Measurements from ENCODE around the gene IPO13.

IPO13 gene, protein sequence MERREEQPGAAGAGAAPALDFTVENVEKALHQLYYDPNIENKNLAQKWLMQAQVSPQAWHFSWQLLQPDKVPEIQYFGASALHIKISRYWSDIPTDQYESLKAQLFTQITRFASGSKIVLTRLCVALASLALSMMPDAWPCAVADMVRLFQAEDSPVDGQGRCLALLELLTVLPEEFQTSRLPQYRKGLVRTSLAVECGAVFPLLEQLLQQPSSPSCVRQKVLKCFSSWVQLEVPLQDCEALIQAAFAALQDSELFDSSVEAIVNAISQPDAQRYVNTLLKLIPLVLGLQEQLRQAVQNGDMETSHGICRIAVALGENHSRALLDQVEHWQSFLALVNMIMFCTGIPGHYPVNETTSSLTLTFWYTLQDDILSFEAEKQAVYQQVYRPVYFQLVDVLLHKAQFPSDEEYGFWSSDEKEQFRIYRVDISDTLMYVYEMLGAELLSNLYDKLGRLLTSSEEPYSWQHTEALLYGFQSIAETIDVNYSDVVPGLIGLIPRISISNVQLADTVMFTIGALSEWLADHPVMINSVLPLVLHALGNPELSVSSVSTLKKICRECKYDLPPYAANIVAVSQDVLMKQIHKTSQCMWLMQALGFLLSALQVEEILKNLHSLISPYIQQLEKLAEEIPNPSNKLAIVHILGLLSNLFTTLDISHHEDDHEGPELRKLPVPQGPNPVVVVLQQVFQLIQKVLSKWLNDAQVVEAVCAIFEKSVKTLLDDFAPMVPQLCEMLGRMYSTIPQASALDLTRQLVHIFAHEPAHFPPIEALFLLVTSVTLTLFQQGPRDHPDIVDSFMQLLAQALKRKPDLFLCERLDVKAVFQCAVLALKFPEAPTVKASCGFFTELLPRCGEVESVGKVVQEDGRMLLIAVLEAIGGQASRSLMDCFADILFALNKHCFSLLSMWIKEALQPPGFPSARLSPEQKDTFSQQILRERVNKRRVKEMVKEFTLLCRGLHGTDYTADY

DNA sequence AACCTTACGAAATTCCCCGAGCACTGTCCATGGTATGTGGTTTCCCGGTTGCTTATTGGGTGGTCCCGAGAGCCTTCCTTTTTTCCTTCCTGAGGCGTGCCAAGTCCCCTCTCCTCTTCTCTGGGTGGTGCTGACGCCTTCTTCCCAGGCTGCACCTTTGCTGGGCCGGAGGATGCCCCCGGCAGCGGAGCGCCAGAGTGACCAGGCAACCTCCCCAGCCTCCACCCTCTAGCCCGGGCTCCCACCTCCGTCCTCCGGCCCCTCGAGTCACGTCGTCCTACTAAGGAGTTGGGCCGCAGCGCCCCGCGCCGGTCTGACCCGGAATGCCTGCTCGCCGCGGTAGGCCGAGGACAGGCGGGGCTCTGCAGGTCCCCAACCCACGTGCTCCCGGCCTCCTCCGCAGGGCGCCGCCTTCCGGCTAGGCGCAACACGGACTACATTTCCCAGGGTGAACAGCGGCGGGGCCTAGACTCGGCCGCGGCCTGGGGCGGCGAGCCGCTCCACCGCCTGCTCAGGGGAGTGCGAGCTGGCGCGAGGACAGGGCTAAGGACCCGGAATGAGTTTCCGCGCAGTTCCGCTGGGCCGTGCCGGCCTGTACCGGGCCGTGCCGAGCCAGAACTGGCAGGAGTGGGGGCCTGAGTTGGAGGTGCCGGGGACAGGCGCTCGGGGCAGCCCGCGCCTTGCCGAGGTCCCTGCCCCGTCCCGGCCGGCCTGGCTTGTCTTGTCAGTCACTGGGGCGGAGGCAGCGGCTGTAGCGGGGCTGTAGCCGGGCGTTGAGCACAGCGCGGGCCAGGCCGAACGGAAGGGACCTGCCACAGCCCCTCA is at the start of gene IPO13:
Gene IPO13, plus strand, starts transcription at position 715 of the 825 bp plus-strand sequence. CDS start 651 bp downstream, outside the sequence.
- DNase-seq, result peak; percentile 95 to 100 (median 97)
- intact Hi-C loops (cut with DNase I), result loop anchor here (2.0 to 10.0 kb wide), 2 partner anchors 28 to 88 kb away; partner anchors contain the start of genes ATP6V0B and SLC6A9

DNA sequence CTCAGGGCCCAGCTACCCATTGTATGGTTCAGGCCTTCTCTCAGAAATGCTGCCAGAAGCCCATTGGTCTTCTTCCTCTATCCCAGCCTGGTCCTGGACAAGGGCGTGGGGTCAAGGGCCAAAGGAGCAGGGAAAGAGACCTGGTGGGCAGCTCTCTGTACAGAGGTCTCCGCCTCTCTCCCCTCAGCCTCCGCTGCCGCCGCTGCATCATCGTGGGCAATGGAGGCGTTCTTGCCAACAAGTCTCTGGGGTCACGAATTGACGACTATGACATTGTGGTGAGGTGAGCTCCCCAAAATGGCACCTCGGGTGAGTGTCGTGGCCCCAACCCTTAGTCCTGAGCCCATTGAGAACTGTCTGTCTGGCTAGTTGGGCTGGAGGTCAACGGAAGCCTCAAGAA is 47.8 kb upstream of the IPO13 start:
- DNase-seq, result no peak
- intact Hi-C loops (cut with DNase I), result no loop called here

DNA sequence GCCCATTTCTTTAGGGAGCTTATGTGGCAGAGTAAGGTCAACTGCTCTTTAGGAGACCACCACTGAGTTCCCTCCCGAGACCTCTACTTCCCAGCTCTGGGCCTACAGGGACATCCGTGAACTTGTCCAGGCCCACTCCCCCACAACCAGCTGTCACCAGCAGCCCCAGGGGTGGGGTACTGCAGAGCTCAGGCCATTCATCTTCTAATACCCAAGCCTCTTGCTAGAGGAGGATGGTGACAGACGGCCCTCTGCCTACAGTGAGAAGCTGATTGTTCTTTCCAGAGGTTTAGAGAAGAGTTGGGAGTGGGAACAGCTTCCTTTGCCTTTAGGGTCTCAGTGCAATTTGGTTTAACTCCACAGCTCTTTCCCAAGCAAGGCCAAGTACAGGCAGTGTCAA is 46.4 kb upstream of the IPO13 start:
- no peak for DNase-seq
- intact Hi-C loops (cut with DNase I), result loop anchor here (10.0 kb wide), 1 partner anchor 796 kb away; no protein-coding TSS in a partner anchor

DNA sequence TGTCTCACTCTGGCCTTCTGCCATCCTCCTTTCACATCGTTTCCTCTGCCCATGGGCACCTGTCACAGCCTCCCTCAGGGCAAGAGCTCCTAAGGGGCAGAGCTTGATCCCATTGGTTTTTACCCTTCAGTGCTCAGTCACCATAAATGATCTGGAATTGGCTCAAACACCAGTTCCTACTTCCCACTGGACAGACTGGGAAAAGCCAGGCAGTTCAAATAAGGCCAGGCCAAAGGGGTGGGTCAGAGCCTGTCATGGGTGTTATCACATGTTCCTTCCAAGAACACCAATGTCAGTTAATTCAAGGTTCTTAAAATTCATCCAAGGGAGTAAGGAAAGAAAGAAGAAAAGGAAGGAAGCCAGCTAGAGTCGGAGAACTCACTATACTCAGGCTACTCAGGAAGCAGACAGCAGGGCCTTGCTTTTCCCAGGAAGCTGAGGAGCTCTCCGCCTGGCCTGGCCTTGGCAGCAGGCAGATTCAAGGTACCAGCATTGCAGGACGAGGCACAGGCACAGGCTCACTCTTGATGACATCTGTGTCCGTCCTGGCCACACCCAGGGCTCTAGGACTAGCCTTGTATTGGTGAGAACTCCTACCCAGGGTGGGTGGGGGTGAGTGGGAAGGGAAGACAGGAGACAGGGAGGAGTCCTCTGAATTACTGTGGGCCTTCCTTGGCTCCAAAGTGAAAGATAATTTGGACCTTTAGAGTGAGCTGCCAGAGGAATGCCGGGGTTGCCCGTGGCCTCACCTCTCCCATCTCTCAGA is 45.4 kb upstream of the IPO13 start:
- DNase-seq, result no peak
- intact Hi-C loops (cut with DNase I), result loop anchor here (10.0 kb wide), 1 partner anchor 797 kb away; no protein-coding TSS in a partner anchor

DNA sequence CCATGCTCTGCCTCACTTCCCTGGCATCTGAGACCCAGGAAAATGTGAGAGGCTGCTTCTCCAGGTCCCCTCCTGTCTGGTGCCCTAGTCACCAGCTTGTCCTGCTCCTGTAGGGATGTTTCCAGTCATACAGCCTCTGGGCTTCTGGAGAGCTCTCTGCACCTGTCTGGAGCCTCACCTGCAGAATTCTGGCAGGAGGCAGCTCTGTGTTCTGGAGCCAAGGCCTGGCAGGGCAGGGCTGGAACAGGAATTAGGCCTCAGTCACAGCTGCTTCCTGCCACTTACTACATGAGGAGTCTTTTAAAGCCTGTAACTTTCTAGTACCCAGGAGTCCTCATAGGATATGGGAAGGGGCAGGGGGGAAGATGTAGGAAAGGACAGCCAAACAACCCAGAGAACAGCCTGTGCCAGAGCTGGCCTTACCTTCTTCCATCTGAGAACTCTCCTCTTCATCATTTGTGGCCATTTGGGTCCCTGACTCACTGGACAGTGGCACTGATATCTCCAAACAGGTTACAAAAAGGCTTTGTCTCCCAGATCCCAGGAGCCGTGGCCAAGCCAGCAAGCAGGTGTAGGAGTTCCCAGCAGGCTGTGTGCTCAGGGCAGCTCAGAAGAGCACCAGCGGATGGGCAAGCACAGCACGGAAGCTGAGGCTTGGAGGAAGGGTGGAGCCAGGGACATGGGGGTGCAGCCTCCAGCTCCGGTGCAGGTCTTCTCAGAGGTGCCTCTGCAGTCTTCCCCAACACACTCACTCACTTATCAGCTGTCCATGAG is 44.5 kb upstream of the IPO13 start:
- no peak for DNase-seq
- intact Hi-C loops (cut with DNase I), result loop anchor here (10.0 kb wide), 1 partner anchor 797 kb away; no protein-coding TSS in a partner anchor

DNA sequence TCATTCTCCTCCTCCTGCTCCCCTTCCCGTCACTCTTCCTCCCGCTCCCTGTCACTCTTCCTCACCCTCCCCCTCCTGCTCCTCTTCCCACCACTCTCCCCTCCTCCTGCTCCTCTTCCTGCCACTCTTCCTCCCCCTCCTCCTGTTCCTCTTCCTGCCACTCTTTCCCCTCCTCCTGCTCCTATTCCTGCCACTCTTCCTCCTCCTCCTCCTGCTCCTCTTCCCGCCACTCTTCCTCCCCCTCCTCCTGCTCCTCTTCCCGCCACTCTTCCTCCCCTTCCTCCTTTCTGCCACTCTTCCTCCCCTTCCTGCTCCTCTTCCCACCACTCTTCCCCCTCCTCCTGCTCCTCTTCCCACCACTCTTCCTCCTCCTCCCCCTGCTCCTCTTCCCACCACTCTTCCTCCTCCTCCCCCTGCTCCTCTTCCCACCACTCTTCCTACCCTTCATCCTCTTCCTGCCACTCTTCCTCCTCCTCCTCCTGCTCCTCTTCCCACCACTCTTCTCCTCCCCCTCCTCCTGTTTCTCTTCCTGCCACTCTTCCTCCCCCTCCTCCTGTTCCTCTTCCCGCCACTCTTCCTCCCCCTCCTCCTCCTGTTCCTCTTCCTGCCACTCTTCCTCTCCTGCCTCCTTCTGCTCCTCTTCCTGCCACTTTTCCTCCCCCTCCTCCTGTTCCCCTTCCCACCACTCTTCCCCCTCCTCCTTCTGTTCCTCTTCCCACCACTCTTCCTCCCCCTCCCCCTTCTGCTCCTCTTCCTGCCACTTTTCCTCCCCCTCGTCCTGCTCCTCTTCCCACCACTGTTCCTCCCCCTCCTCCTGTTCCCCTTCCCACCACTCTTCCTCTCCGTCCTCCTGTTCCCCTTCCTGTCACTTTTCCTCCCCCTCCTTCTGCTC is 41.8 kb upstream of the IPO13 start:
- intact Hi-C loops (cut with DNase I), result loop anchor here (10.0 kb wide), 1 partner anchor 800 kb away; no protein-coding TSS in a partner anchor
- no peak for DNase-seq

DNA sequence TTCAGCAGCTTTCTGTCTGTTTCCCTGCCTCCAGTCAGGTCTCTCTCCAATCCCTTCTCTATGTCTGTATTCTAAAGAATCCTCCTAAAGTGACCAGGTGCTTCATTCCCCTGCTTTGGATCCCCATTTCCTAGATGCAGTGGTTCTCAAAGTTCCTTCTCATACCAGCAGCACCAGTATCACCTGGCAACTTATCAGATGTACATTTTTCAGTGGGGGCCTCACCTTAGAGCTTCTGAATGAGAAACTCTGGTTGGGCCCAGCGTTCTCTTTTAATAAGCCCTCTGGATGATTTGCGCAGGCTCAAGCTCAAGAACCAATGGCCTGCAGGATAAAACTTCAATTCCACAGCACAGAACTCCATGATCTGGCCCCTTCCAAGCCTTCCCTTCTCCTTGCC is 38.5 kb upstream of the IPO13 start:
- no peak for DNase-seq
- intact Hi-C loops (cut with DNase I), result loop anchor here (10.0 kb wide), 1 partner anchor 803 kb away; no protein-coding TSS in a partner anchor

DNA sequence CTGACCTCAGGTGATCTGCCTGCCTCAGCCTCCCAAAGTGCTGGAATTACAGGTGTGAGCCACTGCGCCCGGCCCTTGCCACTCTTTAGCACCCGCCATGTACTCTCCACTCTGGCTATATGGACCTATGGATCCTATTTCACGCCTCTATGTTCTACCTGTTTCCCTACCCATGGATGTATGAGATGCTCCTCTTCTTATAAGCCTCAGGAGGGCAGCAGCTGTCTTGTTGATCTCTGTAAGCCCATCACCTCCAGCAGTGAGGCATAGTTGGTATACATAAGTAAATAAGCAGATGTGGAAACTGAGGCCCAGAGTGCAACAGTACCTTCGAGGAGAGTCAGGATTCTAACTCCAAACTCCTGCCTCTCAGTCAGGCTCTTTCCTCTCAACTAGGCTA is 37.9 kb upstream of the IPO13 start:
- intact Hi-C loops (cut with DNase I), result loop anchor here (10.0 kb wide), 1 partner anchor 804 kb away; no protein-coding TSS in a partner anchor
- DNase-seq, result no peak

DNA sequence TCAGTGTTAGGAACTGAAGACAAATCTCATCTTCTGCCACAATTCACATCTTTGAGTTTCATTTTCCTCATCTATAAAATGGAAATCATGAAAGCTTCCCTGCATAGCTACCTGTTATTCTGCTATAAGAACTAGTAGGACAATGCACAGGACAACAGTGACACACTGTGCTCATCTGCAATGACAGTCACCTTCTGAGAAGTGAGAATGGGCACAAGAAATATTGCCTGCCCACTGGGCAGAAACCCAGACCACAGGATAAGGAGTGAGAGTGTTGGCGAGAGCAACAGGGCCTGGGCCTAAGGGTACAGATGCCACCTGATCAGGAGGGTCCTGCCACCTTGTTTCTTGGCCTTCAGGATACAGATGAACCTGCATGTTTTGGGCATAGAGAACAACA is 36.4 kb upstream of the IPO13 start:
- no peak for DNase-seq
- intact Hi-C loops (cut with DNase I), result no loop called here

DNA sequence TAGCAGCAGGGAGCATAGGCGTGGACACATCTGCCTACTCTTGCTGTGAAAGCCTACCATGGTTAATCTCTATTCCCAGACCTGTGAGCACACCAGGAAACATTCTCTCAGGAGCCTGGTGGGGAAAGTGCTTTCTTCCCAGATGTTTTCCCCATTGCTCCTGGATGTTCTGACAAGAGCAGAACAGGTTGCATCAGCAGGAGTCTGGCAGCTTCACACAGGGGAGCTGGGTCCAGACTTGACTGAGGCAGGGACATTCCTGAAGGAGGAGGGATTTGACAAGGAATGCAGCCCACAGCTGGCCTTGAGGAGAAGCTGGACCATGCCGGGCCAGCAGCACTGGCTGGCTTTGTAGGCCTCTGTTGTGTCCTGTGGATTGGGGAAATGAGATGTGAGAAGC is 34.1 kb upstream of the IPO13 start:
- DNase-seq, result no peak
- intact Hi-C loops (cut with DNase I), result no loop called here

DNA sequence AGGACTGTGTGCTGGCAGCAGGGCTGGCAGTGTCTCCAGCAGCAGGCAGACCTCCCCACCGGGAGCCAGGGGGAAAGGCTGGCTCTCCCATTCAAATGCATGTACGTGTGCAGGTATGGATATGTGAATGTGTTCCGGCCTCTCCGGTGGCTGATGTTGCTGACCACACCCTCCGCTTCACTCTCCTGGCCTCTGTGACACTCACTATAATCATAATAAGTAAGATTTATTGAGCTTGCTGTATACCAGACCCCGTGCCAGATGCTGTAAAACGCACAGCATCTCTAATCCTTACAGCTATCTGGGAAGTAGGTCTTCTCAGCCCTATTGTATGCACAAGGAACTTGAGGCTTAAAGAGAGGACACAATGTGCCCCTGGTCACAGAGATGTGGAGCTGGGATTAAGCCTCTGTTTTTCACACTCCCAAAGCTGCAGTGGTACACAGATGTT is 33.7 kb upstream of the IPO13 start:
- intact Hi-C loops (cut with DNase I), result no loop called here
- no peak for DNase-seq

DNA sequence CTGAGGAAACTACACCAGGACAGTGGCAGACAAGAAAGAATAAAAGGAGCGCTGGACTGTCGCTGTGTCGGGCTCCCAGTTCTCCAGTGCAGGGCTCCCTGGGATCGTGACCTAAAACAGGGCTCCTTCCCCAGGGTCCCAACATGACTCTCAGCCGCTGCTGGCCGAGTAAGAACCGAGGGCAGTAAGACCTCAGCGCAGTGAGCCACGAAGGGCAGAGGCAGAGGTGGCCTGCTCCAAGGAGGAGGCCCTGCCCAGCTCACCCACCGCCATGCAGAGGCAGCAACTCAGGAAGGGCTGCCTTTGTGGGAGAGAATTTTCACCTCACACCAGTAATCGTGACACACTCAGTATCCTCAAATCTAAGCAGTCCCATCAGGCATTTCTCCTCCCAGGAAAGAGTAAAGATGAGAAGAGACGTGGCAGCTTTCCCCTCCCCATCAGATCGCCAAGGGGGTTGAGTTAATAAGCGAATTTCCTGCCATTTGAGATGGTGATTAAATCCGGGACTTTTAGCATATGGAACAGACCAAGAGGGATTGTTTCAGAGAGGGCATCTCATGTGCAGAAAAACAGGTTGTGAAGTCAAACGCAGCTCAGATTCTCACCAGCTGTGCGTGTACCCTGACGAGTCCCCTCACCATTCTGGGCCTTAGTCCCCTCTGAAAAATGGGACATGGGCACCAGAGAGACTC is 32.9 kb upstream of the IPO13 start:
- intact Hi-C loops (cut with DNase I), result no loop called here
- peak in 1 of 10 donors; percentile 65 for DNase-seq

DNA sequence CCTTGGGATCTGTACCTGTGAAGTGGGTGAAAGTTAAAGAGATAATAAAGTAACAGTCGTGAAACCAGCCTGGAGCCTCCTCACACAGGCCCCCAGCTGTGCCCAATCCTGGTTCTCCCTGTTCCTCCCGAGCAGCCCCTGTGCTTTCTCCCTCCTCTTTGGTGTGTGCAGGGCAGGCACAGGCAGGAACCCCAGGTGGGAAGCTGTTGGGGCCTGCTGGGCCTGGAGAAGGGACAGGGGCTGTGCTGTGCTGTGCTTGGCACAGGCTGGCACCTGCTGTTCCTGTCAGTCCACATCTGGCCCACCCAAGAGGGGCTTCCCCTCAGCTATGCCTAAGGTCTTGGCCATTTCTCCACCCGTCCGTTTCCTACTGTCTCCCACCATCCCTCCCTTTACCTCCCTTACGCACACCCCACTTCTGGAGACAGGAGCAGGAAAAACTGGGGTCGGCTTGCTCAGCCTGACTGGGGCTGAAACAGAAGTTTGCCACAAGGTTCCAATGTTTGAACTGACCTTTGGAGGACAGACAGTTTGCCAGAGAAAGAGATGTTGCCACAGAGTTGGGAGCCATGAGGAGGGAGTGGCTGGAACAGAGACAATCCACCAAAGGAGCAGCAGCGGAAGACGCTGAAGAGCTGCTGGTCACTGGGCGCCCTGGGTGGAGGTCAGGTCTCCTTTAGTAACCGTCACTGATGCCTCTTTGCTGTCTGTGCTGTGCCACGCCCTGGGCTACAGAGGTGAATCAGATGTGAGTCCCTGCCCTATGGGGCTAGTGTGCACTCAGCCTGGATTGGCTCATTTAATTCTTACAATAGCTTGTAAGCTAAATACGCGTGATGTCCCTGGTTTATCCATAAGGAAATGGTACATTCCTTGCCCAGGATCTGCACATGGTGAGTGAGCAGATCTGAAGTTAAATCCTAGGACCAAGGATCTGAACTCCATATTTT is 31.9 kb upstream of the IPO13 start:
- intact Hi-C loops (cut with DNase I), result no loop called here
- DNase-seq, result peak in 1 of 10 donors; percentile 65

DNA sequence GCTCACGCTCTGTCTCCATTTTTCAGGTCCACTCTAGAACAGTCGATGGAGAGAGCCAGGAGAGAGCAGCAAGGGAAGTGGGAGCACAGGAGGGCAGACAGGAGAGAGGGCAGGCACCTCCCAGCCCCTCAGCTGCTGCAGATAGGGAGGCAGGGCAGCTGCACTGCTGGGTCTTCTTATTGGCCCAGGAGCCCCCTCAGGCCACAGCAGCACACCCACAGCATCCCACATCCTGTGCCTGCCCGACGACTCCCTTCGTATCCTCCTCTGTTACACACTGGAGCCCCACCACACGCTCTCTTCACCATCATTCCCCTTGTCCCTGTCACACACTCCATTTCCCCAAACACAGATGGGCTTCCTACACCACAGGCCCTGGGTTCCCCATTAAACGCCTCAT is 26.8 kb upstream of the IPO13 start:
- intact Hi-C loops (cut with DNase I), result no loop called here
- peak in 1 of 10 donors; percentile 70 for DNase-seq

DNA sequence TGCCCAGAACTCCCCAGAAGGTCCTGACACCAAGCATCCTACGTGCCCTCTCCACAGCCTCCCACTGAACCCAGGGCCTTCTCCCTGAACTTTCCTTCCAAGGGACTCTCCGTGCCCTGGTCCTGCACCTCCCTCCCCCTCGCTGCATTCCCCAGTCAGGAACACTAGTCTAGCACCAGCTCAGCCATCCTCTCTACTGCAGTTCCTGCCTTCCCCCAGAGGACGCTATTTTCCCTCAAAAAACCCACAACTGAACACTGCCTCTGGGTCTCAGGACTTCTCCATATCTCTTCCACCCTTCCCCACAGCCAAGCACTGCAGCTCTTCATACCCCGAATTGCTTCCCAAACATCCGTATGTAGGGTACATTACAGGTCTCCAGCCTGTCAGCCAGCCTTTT is 25.7 kb upstream of the IPO13 start:
- DNase-seq, result no peak
- intact Hi-C loops (cut with DNase I), result no loop called here

DNA sequence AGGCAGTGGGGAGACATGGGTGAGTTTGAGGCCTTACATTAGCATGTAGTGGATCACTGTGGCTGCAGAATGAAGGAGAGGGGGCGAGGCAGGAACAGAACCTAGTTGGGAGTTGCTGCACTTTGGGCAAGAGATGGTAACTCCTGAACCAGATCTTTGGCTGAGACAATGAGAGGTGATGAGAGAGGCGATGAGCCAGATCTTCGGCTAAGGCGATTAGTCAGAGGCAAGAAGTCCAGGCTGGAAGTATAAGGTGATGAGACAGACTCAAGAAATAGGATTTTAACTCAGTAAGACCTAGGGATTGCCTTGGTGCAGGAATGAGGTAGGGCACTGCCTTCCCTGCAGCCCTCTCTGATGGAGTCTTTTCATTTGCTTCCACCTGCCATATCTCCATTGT is 22.2 kb upstream of the IPO13 start:
- DNase-seq, result no peak
- intact Hi-C loops (cut with DNase I), result no loop called here

All from posterior cingulate gyrus (tissue), 11 donors.